Esophagus muscularis mucosa (tissue), 4 donors: ENCODE data around the gene CYP2W1. TPM values are rescaled to one million over a fixed set of nuclear protein-coding genes. Genes with fewer than 3 reads are reported as not detected.

Experiments
- DNase-seq: peaks from one replicate; pipeline ENCODE4 v3.0.0-alpha.2; 2017; ENCODE audit errors: extremely low spot score
- H3K27ac ChIP-seq, 4 donors: fragments of 200-600 bp; sonication (generic); replicated peaks in 1 of 4; 1 replicate in 3 of 4; 2 replicates in 1 of 4; pipeline ENCODE4 v1.5.1; 2016 to 2019; ENCODE audit warnings: mild to moderate bottlenecking in 1 of 4
- H3K27me3 ChIP-seq, 4 donors: fragments of 200-600 bp; sonication (generic); one replicate each; pipeline versions ENCODE4 v1.5.1 to v1.6.0; 2016 to 2019
- H3K36me3 ChIP-seq, 4 donors: fragments of 200-600 bp; sonication (generic); one replicate each; pipeline ENCODE4 v1.5.1; 2016 to 2019
- H3K4me1 ChIP-seq, 4 donors: fragments of 200-600 bp; sonication (generic); one replicate each; pipeline ENCODE4 v1.5.1; 2016 to 2019
- H3K4me3 ChIP-seq, 4 donors: fragments of 200-600 bp; sonication (generic); 1 replicate in 2 of 4; 2 replicates in 2 of 4; pipeline ENCODE4 v1.5.1; 2016 to 2019; ENCODE audit warnings: mild to moderate bottlenecking in 4 of 4, moderate library complexity in 1 of 4
- H3K9me3 ChIP-seq, 4 donors: fragments of 200-600 bp; sonication (generic); 1 replicate in 3 of 4; 2 replicates in 1 of 4; pipeline ENCODE4 v1.5.1; 2016 to 2019
- EP300 ChIP-seq: sonication (generic); formaldehyde crosslinking; IDR thresholded peaks from one replicate; pipeline ENCODE4 v1.6.1; 2017; ENCODE audit warnings: antibody characterized with exemption
- POLR2A ChIP-seq: fragments of 450-650 bp; IDR thresholded peaks from one replicate; pipeline ENCODE4 v1.6.1; 2017; ENCODE audit warnings: antibody characterized with exemption, moderate library complexity, mild to moderate bottlenecking, low read depth
- POLR2AphosphoS5 ChIP-seq, 2 donors: sonication (generic); formaldehyde crosslinking; IDR thresholded peaks; one replicate each; pipeline ENCODE4 v1.6.1; 2017; ENCODE audit warnings: antibody characterized with exemption in 2 of 2
- WGBS: methylation state at CpG from one replicate; pipeline ENCODE4 v1.1.5; 2018; 5-methylcytosine and 5-hydroxymethylcytosine counted together
- intact Hi-C: fragments of 100-400 bp; cut with DNase I; formaldehyde crosslinking; loops from one replicate; pipeline ENCODE4 v1.15.1; 2023
- total RNA-seq, 4 donors: library from RNA; depleted of rRNA; stranded (reverse); fragments of >200 nt; gene quantifications; one replicate each; pipeline versions ENCODE4 v1.1.0 to v1.2.1, GENCODE V29; 2016
- TF ChIP-seq, protein P1 (sequence below), 3 experiments: fragments of 200-600 bp in 2 of 3; fragments of 450-650 bp in 1 of 3; sonication (generic) in 2 of 3; IDR thresholded peaks; one replicate each; pipeline ENCODE4 v1.5.1; 2017 to 2019; ENCODE audit warnings: antibody characterized with exemption in 3 of 3, mild to moderate bottlenecking in 2 of 3, moderate library complexity in 1 of 3

CYP2W1 gene
- total RNA-seq, 4 donors from 2014 or later: 0.23 to 0.66 TPM; not detected in 2

DNA sequence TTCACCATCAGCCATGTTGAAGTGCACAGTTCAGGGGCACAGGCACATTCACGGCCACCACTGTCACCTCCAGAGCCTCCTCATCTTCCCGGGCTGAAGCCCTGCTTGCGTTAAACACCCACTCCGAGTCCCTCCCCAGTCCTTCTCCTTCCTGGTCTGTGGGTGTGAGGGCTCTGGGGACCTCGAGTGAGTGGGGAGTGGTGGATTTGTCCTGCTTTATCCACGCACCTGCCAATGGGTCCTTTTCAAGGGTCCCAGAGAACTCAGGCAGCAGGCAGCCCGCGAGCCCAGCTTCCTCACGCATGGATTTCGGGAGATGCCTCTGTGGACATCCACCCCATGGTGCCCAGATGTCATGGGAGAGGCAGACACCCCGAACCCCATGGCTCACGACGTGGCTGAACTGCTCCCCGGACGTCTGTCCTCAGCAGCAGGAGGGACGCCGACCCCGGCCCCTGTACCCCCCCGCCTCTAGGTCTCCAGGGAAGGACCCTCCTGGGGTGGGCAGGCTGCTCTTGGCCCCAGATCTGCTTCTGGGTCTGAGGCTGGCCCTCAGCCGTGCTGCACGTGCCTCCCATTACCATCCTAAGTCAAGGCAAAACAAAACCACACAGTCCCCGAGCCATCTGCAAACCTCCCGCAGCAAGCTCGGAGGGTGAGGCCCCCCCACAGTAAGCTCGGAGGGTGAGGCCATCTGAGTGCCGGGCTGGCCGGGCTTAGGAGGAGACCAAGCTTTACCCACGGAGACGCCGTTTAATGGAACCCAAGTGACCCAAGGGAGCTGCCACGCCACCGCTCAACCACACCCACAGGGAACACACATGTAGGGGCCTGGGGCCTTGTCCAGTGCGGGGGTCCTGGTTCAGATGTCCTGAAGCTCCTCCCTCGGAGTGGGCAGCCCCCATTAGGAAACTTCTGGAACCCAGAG, 9.0 kb downstream of the CYP2W1 start:
- no peak overlapping the region for H3K27ac ChIP-seq
- intact Hi-C loops: loop anchor here (5.0 kb wide), 2 partner anchors 35 to 185 kb away; no protein-coding TSS in a partner anchor
- peaks cover 0 to 54% (median 19%) of the 10 kb centered on the region in 4 donors for H3K27me3 ChIP-seq
- no peak for DNase-seq
- H3K9me3 ChIP-seq: no peaks in the 10 kb centered on the region
- H3K4me1 ChIP-seq: peaks cover 12 to 29% (median 22%) of the 10 kb centered on the region in 4 donors
- no peak for TF ChIP-seq POLR2AphosphoS5 (IDR thresholded peaks at IDR 0.05)
- TF ChIP-seq, protein P1, sequence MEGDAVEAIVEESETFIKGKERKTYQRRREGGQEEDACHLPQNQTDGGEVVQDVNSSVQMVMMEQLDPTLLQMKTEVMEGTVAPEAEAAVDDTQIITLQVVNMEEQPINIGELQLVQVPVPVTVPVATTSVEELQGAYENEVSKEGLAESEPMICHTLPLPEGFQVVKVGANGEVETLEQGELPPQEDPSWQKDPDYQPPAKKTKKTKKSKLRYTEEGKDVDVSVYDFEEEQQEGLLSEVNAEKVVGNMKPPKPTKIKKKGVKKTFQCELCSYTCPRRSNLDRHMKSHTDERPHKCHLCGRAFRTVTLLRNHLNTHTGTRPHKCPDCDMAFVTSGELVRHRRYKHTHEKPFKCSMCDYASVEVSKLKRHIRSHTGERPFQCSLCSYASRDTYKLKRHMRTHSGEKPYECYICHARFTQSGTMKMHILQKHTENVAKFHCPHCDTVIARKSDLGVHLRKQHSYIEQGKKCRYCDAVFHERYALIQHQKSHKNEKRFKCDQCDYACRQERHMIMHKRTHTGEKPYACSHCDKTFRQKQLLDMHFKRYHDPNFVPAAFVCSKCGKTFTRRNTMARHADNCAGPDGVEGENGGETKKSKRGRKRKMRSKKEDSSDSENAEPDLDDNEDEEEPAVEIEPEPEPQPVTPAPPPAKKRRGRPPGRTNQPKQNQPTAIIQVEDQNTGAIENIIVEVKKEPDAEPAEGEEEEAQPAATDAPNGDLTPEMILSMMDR (IDR thresholded peaks at IDR 0.05): no peak
- no peak for TF ChIP-seq EP300
- TF ChIP-seq POLR2A: no peak
- 66% methylated on average over 20 of the region's 34 CpGs for WGBS
- no peak overlapping the region for H3K4me3 ChIP-seq
- H3K36me3 ChIP-seq: peaks cover 0 to 22% (median 14%) of the 10 kb centered on the region in 4 donors

DNA sequence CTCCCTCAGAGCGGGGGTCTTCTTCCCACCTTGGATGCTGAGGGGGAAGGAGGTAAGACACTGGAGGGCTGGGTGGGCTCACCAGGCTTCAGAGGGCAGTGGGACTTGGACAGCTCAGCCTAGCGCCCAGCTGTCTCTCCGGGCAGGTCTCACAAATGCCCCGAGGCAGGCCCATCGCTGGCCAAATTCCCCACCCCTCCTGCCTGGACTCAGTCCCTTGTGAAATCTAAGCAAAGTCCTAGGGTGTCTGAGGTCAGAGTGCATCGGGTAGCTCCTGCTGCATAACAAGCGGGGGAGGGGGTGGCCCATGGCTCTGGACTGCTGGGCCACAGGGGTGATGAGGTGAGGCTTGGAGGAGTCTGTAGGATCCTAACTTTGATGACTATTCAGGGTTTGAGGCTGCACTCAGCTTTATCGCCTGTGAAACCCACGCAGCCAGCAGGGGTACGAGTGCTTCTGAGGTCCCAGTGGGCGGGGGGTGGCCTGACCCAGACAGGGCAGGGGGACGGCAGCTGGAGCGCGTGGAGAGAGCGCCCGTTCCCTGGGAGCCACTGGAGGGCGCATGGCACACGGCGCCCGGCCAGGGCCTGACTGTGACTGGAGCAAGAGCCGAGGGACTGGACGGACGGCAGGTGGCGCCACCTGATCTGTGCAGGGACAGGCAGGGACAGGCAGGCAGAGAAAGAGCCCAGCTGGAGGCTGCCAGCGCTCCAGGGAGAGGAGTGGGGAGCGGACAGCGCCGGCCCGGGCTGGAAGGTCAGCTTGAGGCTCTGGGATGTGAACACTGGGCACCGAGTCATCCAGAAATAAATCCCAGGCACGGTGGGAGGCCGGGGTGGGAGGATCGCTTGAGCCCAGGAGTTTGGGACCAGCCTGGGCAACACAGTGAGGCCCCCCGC, 10.0 kb downstream of the CYP2W1 start:
- no peak overlapping the region for H3K27ac ChIP-seq
- no peak overlapping the region for H3K4me3 ChIP-seq
- H3K27me3 ChIP-seq: peaks cover 0 to 44% (median 11%) of the 10 kb centered on the region in 4 donors
- intact Hi-C loops: loop anchor here (1.0 to 5.0 kb wide), 3 partner anchors 34 to 184 kb away; no protein-coding TSS in a partner anchor
- H3K4me1 ChIP-seq: peaks cover 12 to 27% (median 22%) of the 10 kb centered on the region in 4 donors
- peaks cover 0 to 31% (median 23%) of the 10 kb centered on the region in 4 donors for H3K36me3 ChIP-seq
- no peaks in the 10 kb centered on the region for H3K9me3 ChIP-seq
- WGBS: 18% methylated on average over 16 of the region's 34 CpGs
- peak; percentile 98 for DNase-seq
- TF ChIP-seq POLR2AphosphoS5 (IDR thresholded peaks at IDR 0.05) (peak; percentile 62 to 79), EP300 (no peak)
- TF ChIP-seq, protein P1 (IDR thresholded peaks at IDR 0.05): peak; percentile 99 to 100 (median 100)

DNA sequence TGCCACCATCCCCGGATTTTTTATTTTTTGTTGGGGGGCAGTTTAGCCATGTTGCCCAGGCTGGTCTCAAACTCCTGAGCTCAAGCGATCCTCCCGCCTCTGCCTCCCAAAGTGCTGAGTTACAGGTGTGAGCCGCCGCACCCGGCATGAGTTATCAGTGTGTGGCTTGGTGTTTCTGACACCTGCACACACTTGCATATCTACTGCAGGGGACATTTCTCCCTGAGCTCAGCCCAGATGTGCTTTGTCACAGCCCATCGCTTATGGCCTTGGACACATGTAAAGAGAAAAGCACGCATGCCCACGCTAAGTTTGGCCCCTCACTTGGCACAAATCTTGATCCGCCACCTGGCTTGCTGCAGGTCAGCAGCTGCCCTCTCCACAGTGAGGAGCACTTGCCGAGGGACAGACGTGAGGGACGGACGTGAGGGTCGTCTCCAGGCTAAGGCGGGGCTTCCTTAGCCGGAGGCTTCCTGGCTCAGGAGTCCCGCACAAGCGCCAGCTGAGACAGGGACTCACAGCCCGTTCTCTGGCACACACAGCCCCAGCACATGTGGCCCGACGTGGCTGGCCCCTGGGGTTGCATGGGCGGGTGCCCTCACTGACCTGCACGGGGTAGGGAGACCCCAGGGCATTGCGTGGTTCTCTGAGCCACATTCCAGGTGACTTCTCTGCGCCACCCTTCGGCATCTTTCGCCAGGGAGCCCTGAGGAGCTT, 11.8 kb downstream of the CYP2W1 start:
- no peak overlapping the region for H3K27ac ChIP-seq
- peaks cover 7 to 15% (median 11%) of the 10 kb centered on the region in 4 donors for H3K4me1 ChIP-seq
- 85% methylated on average over 14 of the region's 28 CpGs for WGBS
- peaks cover 0 to 42% (median 33%) of the 10 kb centered on the region in 4 donors for H3K36me3 ChIP-seq
- DNase-seq: no peak
- H3K4me3 ChIP-seq: no peak overlapping the region
- no peak for TF ChIP-seq POLR2AphosphoS5 (IDR thresholded peaks at IDR 0.05)
- TF ChIP-seq, protein P1 (IDR thresholded peaks at IDR 0.05): no peak
- TF ChIP-seq EP300: no peak
- TF ChIP-seq POLR2A: no peak
- no peaks in the 10 kb centered on the region for H3K9me3 ChIP-seq
- intact Hi-C loops: loop anchor here (5.0 kb wide), 2 partner anchors 33 to 183 kb away; no protein-coding TSS in a partner anchor
- peaks cover 0 to 26% (median 0%) of the 10 kb centered on the region in 4 donors for H3K27me3 ChIP-seq

DNA sequence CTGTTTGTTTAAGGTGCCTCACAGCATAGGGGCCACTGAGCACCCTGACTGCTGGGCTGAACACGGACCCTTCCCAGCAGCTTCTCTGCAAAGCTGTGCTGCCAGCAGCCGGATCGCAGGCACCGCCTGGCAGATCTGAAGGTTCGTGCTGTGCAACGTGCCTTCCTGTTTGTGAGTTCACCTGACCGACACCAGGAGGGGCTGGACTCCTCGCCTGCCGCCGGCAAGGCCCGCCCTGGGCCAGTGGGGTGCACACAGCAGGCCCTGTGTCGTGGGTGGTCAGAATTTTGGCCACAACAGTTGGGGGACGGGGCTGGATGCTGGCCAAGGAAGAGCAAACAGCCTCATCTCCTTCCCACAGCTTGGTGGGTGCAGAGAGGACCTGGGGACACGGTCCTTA, 12.6 kb downstream of the CYP2W1 start:
- intact Hi-C loops: no loop called here
- Histone ChIP-seq H3K4me1 (peaks cover 7 to 15% (median 11%) of the 10 kb centered on the region in 4 donors), H3K27ac (no peak overlapping the region), H3K9me3 (no peaks in the 10 kb centered on the region), H3K27me3 (peaks cover 0 to 21% (median 0%) of the 10 kb centered on the region in 4 donors), H3K36me3 (peaks cover 0 to 50% (median 40%) of the 10 kb centered on the region in 4 donors), H3K4me3 (no peak overlapping the region)
- DNase-seq: no peak
- WGBS: 63% methylated on average over 1 of the region's 14 CpGs
- TF ChIP-seq, protein P1 (IDR thresholded peaks at IDR 0.05): no peak
- TF ChIP-seq EP300 (no peak), POLR2A (no peak), POLR2AphosphoS5 (IDR thresholded peaks at IDR 0.05) (no peak)
